Activated CD4-positive, alpha-beta memory T cell treated with anti-CD3 and anti-CD28 coated beads, Interleukin-2, amount 10 ng/mL, durations not matched to agents 7 days and 5 days (primary cell): Measurements from ENCODE around the gene NEK4. TPM values are rescaled to one million over a fixed set of nuclear protein-coding genes. Genes with fewer than 3 reads are reported as not detected.
A peak's percentile ranks its signal among the peaks of the same experiment; 100 is the strongest.

Experiments used
- CTCF ChIA-PET: fragments of 350-600 bp; sonication (Branson Sonifier 250); formaldehyde crosslinking; loops from one replicate; lab custom pipeline; 2021; ENCODE audit warnings: antibody characterized with exemption, inconsistent platforms; lab: Charles Lee
- POLR2A ChIA-PET: fragments of 350-600 bp; sonication (Branson Sonifier 250); formaldehyde crosslinking; loops from one replicate; lab custom pipeline; 2021; ENCODE audit warnings: antibody characterized with exemption; lab: Charles Lee
- DNase-seq: peaks from one replicate; pipeline ENCODE4 v3.0.0-alpha.2; 2020
- H3K27ac Mint-ChIP-seq: one replicate; pipeline ENCODE4 v1.8.0; 2021; ENCODE audit warnings: mild to moderate bottlenecking, mixed read lengths
- H3K27me3 Mint-ChIP-seq: one replicate; pipeline ENCODE4 v1.8.0; 2021; ENCODE audit warnings: mixed read lengths
- H3K36me3 Mint-ChIP-seq: one replicate; pipeline ENCODE4 v1.8.0; 2021; ENCODE audit warnings: low read depth, mixed read lengths
- H3K4me1 Mint-ChIP-seq: one replicate; pipeline ENCODE4 v1.8.0; 2021; ENCODE audit warnings: mixed read lengths
- H3K4me3 Mint-ChIP-seq: one replicate; pipeline ENCODE4 v1.8.0; 2021; ENCODE audit warnings: mild to moderate bottlenecking, mixed read lengths
- H3K9me3 Mint-ChIP-seq: one replicate; pipeline ENCODE4 v1.8.0; 2021; ENCODE audit warnings: mixed read lengths
- total RNA-seq, 2 experiments: library from RNA; stranded (reverse); gene quantifications; one replicate each; pipeline ENCODE4 v1.2.3, GENCODE V29; 2021

Gene NEK4
- total RNA-seq, result 10 to 100 TPM; 17.8 to 19.1 TPM

- H3K27me3 Mint-ChIP-seq, result no peaks in the 10 kb centered on the region
- H3K9me3 Mint-ChIP-seq, result no peaks in the 10 kb centered on the region
- H3K4me1 Mint-ChIP-seq, result peaks cover 23% of the 10 kb centered on the region
- peaks cover 7% of the 10 kb centered on the region for H3K36me3 Mint-ChIP-seq
- DNase-seq, result peak; percentile 89
- POLR2A ChIA-PET, result interaction anchor here (0.6 to 2.1 kb wide), 11 partner anchors 10 to 275 kb away, joined by 3 to 10 read pairs (median 5); partner anchors contain the start of genes PBRM1 and SFMBT1
- CTCF ChIA-PET, result interaction anchor here (0.8 to 2.0 kb wide), 6 partner anchors 23 to 164 kb away, joined by 3 to 7 read pairs (median 3); no protein-coding TSS in a partner anchor
- peak within 1 kb of the TSS; percentile 81 for H3K4me3 Mint-ChIP-seq
- H3K27ac Mint-ChIP-seq, result peak within 1 kb of the TSS; percentile 73
These were observed at the start of gene NEK4 for GRCh38 chr3:52770496-52771333. NEK4 (minus strand) TSS chr3:52770940; CDS start chr3:52770746, 194 bp downstream.

DNA sequence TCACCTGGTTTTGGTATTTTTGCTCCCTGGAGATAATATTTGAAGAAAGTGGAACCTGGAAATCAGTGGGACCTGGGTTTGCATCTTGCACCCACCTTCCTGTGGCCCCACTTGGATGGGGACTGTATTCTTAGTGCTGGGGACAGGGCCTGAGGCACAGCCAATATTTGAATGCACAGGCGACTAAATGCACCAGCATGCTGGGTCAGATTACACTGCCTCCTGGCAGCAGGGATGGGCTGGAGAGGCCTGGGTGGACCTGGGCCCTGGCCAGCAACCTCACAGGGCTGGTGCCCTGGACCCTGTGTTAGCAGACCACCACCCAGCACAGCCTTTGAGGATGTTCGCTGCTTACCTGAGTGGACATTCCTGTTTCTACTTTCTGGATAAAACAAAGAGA lies 49.2 kb upstream of the NEK4 start:
- Mint-ChIP-seq H3K9me3 (no peaks in the 10 kb centered on the region), H3K27me3 (no peaks in the 10 kb centered on the region), H3K4me1 (no peaks in the 10 kb centered on the region), H3K4me3 (no peak overlapping the region), H3K27ac (no peak overlapping the region), H3K36me3 (no peaks in the 10 kb centered on the region)
- ChIA-PET POLR2A (no interaction called here), CTCF (interaction anchor here (0.7 to 2.5 kb wide), 3 partner anchors 18 to 21 kb away, joined by 3 to 13 read pairs (median 4); no protein-coding TSS in a partner anchor)
- DNase-seq, result no peak

GRCh38 chr3:52817860-52818259 lies 47.1 kb upstream of the NEK4 start:
- CTCF ChIA-PET, result no interaction called here
- no peaks in the 10 kb centered on the region for H3K36me3 Mint-ChIP-seq
- no peak for DNase-seq

DNA sequence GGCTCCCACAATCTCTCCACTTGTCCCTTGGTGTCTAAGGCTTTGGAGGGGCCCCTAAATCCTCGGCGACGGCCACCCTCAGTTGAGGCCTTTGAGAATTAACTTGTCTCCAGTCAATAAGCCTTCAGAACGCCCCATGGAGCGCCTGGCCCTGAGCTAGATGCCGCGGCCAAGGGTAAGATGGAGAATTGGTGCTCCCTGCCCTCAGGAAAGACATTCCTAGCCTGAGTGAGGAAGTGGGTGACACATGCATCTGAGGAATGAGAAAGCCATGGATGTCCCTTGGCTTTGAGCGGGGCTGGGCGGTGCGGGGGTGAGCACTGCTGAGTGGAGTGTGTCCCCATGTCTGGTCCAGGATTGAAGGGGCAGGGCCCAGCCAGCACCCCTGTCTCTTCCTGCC lies 46.5 kb upstream of the NEK4 start:
- H3K4me3 Mint-ChIP-seq, result no peak overlapping the region
- POLR2A ChIA-PET, result no interaction called here
- no peaks in the 10 kb centered on the region for H3K4me1 Mint-ChIP-seq
- CTCF ChIA-PET, result no interaction called here
- no peak overlapping the region for H3K27ac Mint-ChIP-seq
- no peaks in the 10 kb centered on the region for H3K27me3 Mint-ChIP-seq
- no peaks in the 10 kb centered on the region for H3K36me3 Mint-ChIP-seq
- H3K9me3 Mint-ChIP-seq, result no peaks in the 10 kb centered on the region
- DNase-seq, result no peak

More at GRCh38 chr3:52817860-52818259, 47.1 kb upstream of the NEK4 start:
- H3K9me3 Mint-ChIP-seq, result no peaks in the 10 kb centered on the region
- H3K27ac Mint-ChIP-seq, result no peak overlapping the region
- POLR2A ChIA-PET, result no interaction called here
- H3K27me3 Mint-ChIP-seq, result no peaks in the 10 kb centered on the region
- no peak overlapping the region for H3K4me3 Mint-ChIP-seq
- H3K4me1 Mint-ChIP-seq, result no peaks in the 10 kb centered on the region

GRCh38 chr3:52816654-52817053 lies 45.9 kb upstream of the NEK4 start:
- Mint-ChIP-seq H3K36me3 (no peaks in the 10 kb centered on the region), H3K27me3 (no peaks in the 10 kb centered on the region), H3K27ac (no peak overlapping the region), H3K4me1 (no peaks in the 10 kb centered on the region), H3K4me3 (no peak overlapping the region), H3K9me3 (no peaks in the 10 kb centered on the region)
- CTCF ChIA-PET, result interaction anchor here (0.9 kb wide), 1 partner anchor 18 kb away, joined by 3 read pairs; no protein-coding TSS in a partner anchor
- no peak for DNase-seq
- POLR2A ChIA-PET, result no interaction called here

- CTCF ChIA-PET, result interaction anchor here (0.9 kb wide), 1 partner anchor 18 kb away, joined by 3 read pairs; no protein-coding TSS in a partner anchor
These were observed 45.5 kb upstream of the NEK4 start for GRCh38 chr3:52816199-52816598.

DNA sequence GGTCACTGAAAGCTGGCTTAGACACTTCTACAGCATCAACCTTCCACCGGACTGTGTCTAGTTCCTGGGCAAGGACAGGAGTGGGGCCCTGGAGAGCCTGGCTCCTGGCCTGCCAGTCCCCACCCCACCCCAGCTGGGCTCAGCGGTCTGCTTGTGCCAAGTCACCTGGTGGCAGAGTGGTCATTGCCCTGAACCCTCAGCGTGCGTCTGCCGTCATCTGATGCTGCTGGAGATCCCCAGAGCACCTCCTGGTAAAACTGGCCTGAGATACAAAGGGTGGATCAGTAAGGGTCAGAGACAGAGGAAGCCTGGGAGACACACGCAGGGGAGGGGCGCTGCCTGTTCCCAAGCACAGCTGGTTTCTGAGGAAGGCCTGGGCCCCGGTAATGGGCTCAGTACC lies 43.1 kb upstream of the NEK4 start:
- Mint-ChIP-seq H3K36me3 (no peaks in the 10 kb centered on the region), H3K27ac (no peak overlapping the region), H3K9me3 (no peaks in the 10 kb centered on the region), H3K4me1 (no peaks in the 10 kb centered on the region), H3K4me3 (no peak overlapping the region), H3K27me3 (peaks cover 6% of the 10 kb centered on the region)
- CTCF ChIA-PET, result no interaction called here
- POLR2A ChIA-PET, result no interaction called here
- no peak for DNase-seq

More at GRCh38 chr3:52816199-52816598, 45.5 kb upstream of the NEK4 start:
- Mint-ChIP-seq H3K27ac (no peak overlapping the region), H3K9me3 (no peaks in the 10 kb centered on the region), H3K27me3 (no peaks in the 10 kb centered on the region), H3K4me3 (no peak overlapping the region), H3K36me3 (no peaks in the 10 kb centered on the region), H3K4me1 (no peaks in the 10 kb centered on the region)
- POLR2A ChIA-PET, result no interaction called here
- no peak for DNase-seq

GRCh38 chr3:52811452-52812011 lies 40.8 kb upstream of the NEK4 start:
- no peaks in the 10 kb centered on the region for H3K9me3 Mint-ChIP-seq
- no peak for DNase-seq
- no peak overlapping the region for H3K4me3 Mint-ChIP-seq
- CTCF ChIA-PET, result interaction anchor here (1.5 kb wide), 1 partner anchor 10 kb away, joined by 5 read pairs; no protein-coding TSS in a partner anchor
- no peaks in the 10 kb centered on the region for H3K36me3 Mint-ChIP-seq
- peaks cover 6% of the 10 kb centered on the region for H3K27me3 Mint-ChIP-seq
- H3K27ac Mint-ChIP-seq, result no peak overlapping the region
- POLR2A ChIA-PET, result no interaction called here
- no peaks in the 10 kb centered on the region for H3K4me1 Mint-ChIP-seq

DNA sequence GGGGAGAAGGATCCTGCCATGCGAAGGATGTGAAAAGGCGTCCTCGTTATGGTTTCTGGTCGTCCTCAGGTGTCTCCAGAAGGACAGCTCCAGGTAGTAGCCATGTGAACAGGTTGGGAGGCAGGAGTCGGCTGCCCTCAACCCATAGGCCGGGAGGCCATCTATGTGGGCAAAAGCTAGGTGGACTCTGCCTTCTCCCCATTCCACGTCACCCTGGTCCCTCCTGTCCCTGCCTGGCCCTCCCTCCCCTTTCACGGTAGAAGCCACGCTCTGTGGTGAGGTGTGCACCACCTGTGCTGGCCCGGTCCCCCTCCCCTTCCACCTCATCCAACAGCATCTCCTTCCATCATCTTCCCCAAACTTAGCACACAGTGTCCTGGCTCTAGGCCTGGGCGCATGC lies 40.2 kb upstream of the NEK4 start:
- Mint-ChIP-seq H3K27me3 (peaks cover 6% of the 10 kb centered on the region), H3K4me3 (no peak overlapping the region), H3K27ac (no peak overlapping the region), H3K36me3 (no peaks in the 10 kb centered on the region), H3K4me1 (no peaks in the 10 kb centered on the region), H3K9me3 (no peaks in the 10 kb centered on the region)
- ChIA-PET CTCF (interaction anchor here (1.5 kb wide), 1 partner anchor 10 kb away, joined by 5 read pairs; no protein-coding TSS in a partner anchor), POLR2A (no interaction called here)
- DNase-seq, result no peak

DNA sequence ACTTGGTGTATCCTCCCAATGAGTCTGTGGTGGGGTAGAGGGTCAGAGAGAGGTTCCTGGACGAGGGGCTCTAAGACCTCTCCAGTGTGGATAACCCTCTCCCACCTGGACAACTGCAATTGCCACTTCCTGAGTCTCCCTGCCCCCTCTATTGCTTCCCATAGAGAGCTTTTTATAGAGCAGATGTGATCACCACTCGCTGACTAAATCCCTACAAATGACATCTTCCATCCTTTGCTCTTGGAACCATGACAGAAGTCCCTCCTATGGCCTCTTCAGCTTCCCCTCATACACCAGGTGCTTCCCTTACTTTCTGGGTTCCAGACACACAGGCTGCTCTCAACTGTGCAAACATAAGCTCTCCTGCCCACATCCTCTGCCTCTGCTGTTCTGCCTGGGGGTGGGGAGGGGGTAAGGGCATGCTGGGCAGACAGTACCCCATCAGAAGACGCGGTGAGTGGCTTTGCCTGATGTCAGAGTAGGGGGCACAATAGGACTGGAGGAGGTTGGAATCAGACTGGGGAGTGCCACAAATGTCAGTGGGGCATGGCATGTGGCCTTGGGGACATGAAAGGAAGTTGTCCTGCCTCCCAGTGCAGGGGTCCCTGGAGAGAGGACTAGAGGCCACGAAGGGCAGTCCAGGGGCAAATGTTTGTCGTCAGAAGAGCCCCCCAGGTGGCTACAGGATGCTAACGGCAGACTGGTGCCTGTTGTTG lies 39.1 kb upstream of the NEK4 start:
- Mint-ChIP-seq H3K4me3 (no peak overlapping the region), H3K27ac (no peak overlapping the region), H3K27me3 (peaks cover 6% of the 10 kb centered on the region), H3K9me3 (no peaks in the 10 kb centered on the region), H3K4me1 (no peaks in the 10 kb centered on the region), H3K36me3 (no peaks in the 10 kb centered on the region)
- CTCF ChIA-PET, result interaction anchor here (1.6 kb wide), 1 partner anchor 11 kb away, joined by 4 read pairs; no protein-coding TSS in a partner anchor
- POLR2A ChIA-PET, result no interaction called here
- no peak for DNase-seq

- Mint-ChIP-seq H3K4me3 (no peak overlapping the region), H3K9me3 (no peaks in the 10 kb centered on the region), H3K4me1 (no peaks in the 10 kb centered on the region), H3K27ac (no peak overlapping the region), H3K36me3 (no peaks in the 10 kb centered on the region), H3K27me3 (peaks cover 6% of the 10 kb centered on the region)
- ChIA-PET CTCF (interaction anchor here (1.6 kb wide), 1 partner anchor 10 kb away, joined by 4 read pairs; no protein-coding TSS in a partner anchor), POLR2A (no interaction called here)
- no peak for DNase-seq
These were observed 38.4 kb upstream of the NEK4 start for GRCh38 chr3:52809149-52809548.

DNA sequence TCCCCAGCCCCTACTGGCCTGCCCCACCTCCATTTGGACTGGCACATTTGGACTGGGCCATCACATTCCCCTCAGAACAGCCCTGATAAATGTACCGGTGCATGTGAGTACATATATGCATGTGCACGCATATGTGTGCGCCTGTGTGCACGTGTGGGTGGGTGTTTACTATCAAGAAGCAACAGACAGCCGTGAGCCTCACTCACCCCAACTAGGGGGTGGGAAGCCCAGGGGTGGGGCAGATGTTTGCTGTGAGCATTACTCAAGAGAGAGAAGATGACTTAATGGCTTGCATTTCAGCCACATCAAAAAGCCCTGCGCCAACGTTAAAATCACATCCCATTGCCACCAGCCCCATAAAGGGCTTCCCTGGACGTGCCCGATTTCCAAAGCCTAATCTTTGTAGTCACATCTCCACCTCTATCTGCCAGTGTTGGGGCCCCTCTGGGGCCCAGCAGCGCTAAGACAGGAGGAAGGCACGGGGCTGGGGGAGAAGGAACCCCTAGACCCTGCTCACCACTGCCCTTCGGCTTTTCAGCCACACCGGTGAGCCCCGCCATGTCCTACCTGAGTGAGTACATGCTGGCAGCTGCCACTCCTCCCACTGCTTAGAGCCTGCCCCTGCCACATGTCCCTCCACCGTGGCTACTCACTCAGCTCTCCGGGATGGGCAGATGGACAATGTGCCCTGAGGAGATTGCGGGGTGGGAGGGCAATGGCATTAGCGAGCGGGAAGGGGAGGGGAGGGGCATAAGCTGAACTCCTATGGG lies 34.7 kb upstream of the NEK4 start:
- no peaks in the 10 kb centered on the region for H3K4me1 Mint-ChIP-seq
- ChIA-PET POLR2A (no interaction called here), CTCF (no interaction called here)
- no peaks in the 10 kb centered on the region for H3K9me3 Mint-ChIP-seq
- H3K4me3 Mint-ChIP-seq, result no peak overlapping the region
- H3K36me3 Mint-ChIP-seq, result no peaks in the 10 kb centered on the region
- DNase-seq, result no peak
- H3K27ac Mint-ChIP-seq, result no peak overlapping the region
- peaks cover 6% of the 10 kb centered on the region for H3K27me3 Mint-ChIP-seq
